H1 (cell line): ENCODE data around the gene CDK8. TPM values are rescaled to one million over a fixed set of nuclear protein-coding genes. Genes with fewer than 3 reads are reported as not detected.

ENCODE experiments used
- ASH2L ChIP-seq: fragments of 200-600, 300-600 bp; sonication (generic); IDR thresholded peaks from one replicate; pipeline ENCODE4 v1.7.1; 2017; ENCODE audit warnings: low read length
- CBX8 ChIP-seq: fragments of 300-800, 300-1000 bp; sonication (generic); IDR thresholded peaks from 2 replicates; pipeline ENCODE4 v1.7.1; 2016; ENCODE audit warnings: low read depth, low read length, borderline replicate concordance
- EGR1 ChIP-seq: IDR thresholded peaks from 2 replicates; pipeline ENCODE4 v1.6.1; 2011; ENCODE audit warnings: low read depth, low read length, borderline replicate concordance
- EZH2 ChIP-seq: fragments of 200-600 bp; sonication (generic); IDR thresholded peaks from 2 replicates; pipeline ENCODE4 v1.7.1; 2012; ENCODE audit warnings: low read depth, mild to moderate bottlenecking, moderate library complexity, low read length, inconsistent platforms; ENCODE audit not compliant: severe bottlenecking
- GTF2F1 ChIP-seq: IDR thresholded peaks from 2 replicates; pipeline ENCODE4 v1.6.1; 2012; ENCODE audit warnings: low read depth, low read length, improper control_type of control experiment, borderline replicate concordance
- RAD21 ChIP-seq, 2 experiments: IDR thresholded peaks in 1 of 2; conservative IDR thresholded peaks in 1 of 2; 2 replicates each; pipeline ENCODE4 v1.6.1; 2011; ENCODE audit warnings: low read depth in 2 of 2, low read length in 2 of 2, improper control_type of control experiment in 1 of 2, inconsistent platforms in 1 of 2, mild to moderate bottlenecking in 1 of 2, moderate library complexity in 1 of 2
- SP4 ChIP-seq: IDR thresholded peaks from 2 replicates; pipeline ENCODE4 v1.6.1; 2012; ENCODE audit warnings: low read length, inconsistent platforms
- TCF12 ChIP-seq: IDR thresholded peaks from 2 replicates; pipeline ENCODE4 v1.6.1; 2011; ENCODE audit warnings: low read depth, mild to moderate bottlenecking, low read length
- ZNF274 ChIP-seq: IDR thresholded peaks from 2 replicates; pipeline ENCODE4 v1.7.0; 2012; ENCODE audit warnings: low read length, borderline replicate concordance; ENCODE audit errors: extremely low read depth
- polyA plus RNA-seq, 7 experiments: library from polyadenylated mRNA; depleted of rRNA in 3 of 7; stranded (reverse) in 5 of 7; unstranded in 2 of 7; fragments of >200 nt in 5 of 7; fragments of 200-250 nt in 2 of 7; gene quantifications; 1 replicate in 5 of 7; 2 replicates in 1 of 7; 4 replicates in 1 of 7; pipeline versions ENCODE4 v1.2.1 to v1.2.3, GENCODE V29; 2011 to 2013; ENCODE audit warnings: missing spikeins in 2 of 7, mixed read lengths in 2 of 7
- total RNA-seq: library from RNA; stranded (reverse); fragmentation: NEBNext Ultra II Directional; extraction: Animal tissue kit (Norgen Biotek cat#: 25700); gene quantifications from 2 replicates; pipeline ENCODE4 v1.2.1, GENCODE V29; 2021
- TF ChIP-seq, protein P1 (sequence below): fragments of 300-600 bp; sonication (generic); IDR thresholded peaks from 2 replicates; pipeline ENCODE4 v1.7.1; 2012; ENCODE audit warnings: low read length, moderate library complexity, mild to moderate bottlenecking, inconsistent platforms; ENCODE audit not compliant: insufficient replicate concordance
- TF ChIP-seq, protein P2 (sequence below): IDR thresholded peaks from 2 replicates; pipeline ENCODE4 v1.6.1; 2011; ENCODE audit warnings: low read depth, mild to moderate bottlenecking, low read length; ENCODE audit not compliant: insufficient read depth

CDK8 gene
- total and polyA plus RNA-seq, 2 of the 8 experiments (the other 6 are each of a cell fraction or from before 2014, with no cell fraction given): 22.1 to 25.6 TPM

DNA sequence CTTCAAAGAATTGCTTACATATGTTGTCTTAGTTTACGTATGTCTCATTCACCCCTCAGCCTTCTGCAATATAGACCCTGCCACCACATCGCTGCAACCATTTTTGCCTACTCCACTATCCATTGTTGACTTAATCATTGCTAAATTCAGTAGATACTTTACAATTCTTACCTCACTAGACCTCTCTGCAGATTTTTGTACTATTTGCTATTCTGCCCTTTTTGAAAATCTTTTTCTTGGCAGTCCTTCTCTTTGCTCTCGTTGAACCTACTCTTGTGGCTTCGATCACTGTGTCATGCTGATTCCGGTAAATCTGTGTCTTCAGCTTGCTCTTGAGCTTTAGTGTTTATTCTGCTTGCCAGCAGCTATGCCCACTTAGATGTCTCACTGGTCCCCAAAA, 81.2 kb downstream of the CDK8 start (continued):
- TF ChIP-seq, protein P1, sequence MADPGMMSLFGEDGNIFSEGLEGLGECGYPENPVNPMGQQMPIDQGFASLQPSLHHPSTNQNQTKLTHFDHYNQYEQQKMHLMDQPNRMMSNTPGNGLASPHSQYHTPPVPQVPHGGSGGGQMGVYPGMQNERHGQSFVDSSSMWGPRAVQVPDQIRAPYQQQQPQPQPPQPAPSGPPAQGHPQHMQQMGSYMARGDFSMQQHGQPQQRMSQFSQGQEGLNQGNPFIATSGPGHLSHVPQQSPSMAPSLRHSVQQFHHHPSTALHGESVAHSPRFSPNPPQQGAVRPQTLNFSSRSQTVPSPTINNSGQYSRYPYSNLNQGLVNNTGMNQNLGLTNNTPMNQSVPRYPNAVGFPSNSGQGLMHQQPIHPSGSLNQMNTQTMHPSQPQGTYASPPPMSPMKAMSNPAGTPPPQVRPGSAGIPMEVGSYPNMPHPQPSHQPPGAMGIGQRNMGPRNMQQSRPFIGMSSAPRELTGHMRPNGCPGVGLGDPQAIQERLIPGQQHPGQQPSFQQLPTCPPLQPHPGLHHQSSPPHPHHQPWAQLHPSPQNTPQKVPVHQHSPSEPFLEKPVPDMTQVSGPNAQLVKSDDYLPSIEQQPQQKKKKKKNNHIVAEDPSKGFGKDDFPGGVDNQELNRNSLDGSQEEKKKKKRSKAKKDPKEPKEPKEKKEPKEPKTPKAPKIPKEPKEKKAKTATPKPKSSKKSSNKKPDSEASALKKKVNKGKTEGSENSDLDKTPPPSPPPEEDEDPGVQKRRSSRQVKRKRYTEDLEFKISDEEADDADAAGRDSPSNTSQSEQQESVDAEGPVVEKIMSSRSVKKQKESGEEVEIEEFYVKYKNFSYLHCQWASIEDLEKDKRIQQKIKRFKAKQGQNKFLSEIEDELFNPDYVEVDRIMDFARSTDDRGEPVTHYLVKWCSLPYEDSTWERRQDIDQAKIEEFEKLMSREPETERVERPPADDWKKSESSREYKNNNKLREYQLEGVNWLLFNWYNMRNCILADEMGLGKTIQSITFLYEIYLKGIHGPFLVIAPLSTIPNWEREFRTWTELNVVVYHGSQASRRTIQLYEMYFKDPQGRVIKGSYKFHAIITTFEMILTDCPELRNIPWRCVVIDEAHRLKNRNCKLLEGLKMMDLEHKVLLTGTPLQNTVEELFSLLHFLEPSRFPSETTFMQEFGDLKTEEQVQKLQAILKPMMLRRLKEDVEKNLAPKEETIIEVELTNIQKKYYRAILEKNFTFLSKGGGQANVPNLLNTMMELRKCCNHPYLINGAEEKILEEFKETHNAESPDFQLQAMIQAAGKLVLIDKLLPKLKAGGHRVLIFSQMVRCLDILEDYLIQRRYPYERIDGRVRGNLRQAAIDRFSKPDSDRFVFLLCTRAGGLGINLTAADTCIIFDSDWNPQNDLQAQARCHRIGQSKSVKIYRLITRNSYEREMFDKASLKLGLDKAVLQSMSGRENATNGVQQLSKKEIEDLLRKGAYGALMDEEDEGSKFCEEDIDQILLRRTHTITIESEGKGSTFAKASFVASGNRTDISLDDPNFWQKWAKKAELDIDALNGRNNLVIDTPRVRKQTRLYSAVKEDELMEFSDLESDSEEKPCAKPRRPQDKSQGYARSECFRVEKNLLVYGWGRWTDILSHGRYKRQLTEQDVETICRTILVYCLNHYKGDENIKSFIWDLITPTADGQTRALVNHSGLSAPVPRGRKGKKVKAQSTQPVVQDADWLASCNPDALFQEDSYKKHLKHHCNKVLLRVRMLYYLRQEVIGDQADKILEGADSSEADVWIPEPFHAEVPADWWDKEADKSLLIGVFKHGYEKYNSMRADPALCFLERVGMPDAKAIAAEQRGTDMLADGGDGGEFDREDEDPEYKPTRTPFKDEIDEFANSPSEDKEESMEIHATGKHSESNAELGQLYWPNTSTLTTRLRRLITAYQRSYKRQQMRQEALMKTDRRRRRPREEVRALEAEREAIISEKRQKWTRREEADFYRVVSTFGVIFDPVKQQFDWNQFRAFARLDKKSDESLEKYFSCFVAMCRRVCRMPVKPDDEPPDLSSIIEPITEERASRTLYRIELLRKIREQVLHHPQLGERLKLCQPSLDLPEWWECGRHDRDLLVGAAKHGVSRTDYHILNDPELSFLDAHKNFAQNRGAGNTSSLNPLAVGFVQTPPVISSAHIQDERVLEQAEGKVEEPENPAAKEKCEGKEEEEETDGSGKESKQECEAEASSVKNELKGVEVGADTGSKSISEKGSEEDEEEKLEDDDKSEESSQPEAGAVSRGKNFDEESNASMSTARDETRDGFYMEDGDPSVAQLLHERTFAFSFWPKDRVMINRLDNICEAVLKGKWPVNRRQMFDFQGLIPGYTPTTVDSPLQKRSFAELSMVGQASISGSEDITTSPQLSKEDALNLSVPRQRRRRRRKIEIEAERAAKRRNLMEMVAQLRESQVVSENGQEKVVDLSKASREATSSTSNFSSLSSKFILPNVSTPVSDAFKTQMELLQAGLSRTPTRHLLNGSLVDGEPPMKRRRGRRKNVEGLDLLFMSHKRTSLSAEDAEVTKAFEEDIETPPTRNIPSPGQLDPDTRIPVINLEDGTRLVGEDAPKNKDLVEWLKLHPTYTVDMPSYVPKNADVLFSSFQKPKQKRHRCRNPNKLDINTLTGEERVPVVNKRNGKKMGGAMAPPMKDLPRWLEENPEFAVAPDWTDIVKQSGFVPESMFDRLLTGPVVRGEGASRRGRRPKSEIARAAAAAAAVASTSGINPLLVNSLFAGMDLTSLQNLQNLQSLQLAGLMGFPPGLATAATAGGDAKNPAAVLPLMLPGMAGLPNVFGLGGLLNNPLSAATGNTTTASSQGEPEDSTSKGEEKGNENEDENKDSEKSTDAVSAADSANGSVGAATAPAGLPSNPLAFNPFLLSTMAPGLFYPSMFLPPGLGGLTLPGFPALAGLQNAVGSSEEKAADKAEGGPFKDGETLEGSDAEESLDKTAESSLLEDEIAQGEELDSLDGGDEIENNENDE: no peak
- TF ChIP-seq, protein P2, sequence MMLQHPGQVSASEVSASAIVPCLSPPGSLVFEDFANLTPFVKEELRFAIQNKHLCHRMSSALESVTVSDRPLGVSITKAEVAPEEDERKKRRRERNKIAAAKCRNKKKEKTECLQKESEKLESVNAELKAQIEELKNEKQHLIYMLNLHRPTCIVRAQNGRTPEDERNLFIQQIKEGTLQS: no peak
- TF ChIP-seq ASH2L (no peak), GTF2F1 (no peak), RAD21 (IDR thresholded peaks at IDR 0.05 in 1 of 2, conservative IDR thresholded peaks at IDR 0.05 in 1 of 2; ENCODE audit: low read depth in 2 of 2, low read length in 2 of 2) (no peak), TCF12 (no peak), SP4 (no peak), CBX8 (no peak), EZH2 (no peak), ZNF274 (no peak), EGR1 (no peak)
